Measurements from ENCODE around the gene ADISSP. TPM values are rescaled to one million over a fixed set of nuclear protein-coding genes. Genes with fewer than 3 reads are reported as not detected.

ADISSP gene
- total and polyA plus RNA-seq, 12 donors = 7.7 to 21.0 (median 11.3) TPM

DNA sequence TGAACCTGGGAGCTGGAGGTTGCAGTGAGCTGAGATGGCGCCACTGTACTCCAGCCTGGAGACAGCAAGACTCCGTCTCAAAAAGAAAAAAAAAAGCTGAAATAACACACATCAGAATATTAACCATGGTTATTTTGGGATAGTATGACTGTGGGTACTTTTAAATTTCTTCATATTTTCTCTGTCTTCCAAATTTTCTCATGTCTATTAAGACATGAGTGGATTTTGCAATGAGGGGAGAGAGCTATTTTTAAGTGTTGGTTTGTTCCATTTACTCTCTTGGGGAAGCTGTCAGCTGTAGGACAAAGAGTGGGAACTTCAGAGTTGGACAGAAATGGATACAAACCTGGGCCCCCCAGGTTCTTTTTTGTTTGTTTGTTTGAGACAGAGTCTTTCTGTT lies 10.3 kb downstream of the ADISSP start:
- peaks cover 0 to 51% (median 13%) of the 10 kb centered on the region in 9 donors for H3K4me1 ChIP-seq
- WGBS, 2 donors = 75 to 83% methylated on average over 2 of the region's 2 CpGs
- H3K9me3 ChIP-seq = no peaks in the 10 kb centered on the region
- H3K27me3 ChIP-seq = no peaks in the 10 kb centered on the region
- DNase-seq (no peak), ATAC-seq (peak in 1 of 8 donors; percentile 4)
- H3K36me3 ChIP-seq = peaks cover 0 to 36% (median 0%) of the 10 kb centered on the region in 9 donors
- no peak overlapping the region for H3K4me3 ChIP-seq
- TF ChIP-seq, protein P1, sequence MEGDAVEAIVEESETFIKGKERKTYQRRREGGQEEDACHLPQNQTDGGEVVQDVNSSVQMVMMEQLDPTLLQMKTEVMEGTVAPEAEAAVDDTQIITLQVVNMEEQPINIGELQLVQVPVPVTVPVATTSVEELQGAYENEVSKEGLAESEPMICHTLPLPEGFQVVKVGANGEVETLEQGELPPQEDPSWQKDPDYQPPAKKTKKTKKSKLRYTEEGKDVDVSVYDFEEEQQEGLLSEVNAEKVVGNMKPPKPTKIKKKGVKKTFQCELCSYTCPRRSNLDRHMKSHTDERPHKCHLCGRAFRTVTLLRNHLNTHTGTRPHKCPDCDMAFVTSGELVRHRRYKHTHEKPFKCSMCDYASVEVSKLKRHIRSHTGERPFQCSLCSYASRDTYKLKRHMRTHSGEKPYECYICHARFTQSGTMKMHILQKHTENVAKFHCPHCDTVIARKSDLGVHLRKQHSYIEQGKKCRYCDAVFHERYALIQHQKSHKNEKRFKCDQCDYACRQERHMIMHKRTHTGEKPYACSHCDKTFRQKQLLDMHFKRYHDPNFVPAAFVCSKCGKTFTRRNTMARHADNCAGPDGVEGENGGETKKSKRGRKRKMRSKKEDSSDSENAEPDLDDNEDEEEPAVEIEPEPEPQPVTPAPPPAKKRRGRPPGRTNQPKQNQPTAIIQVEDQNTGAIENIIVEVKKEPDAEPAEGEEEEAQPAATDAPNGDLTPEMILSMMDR (IDR thresholded peaks at IDR 0.05) = no peak
- intact Hi-C loops (cut with DNase I) = loop anchor here in 1 of 10 donors (10.0 kb wide), 1 partner anchor 82 kb away; no protein-coding TSS in a partner anchor
- H3K27ac ChIP-seq = peak overlapping the region in 7 of 10 donors; percentile 27 to 67 (median 60)

DNA sequence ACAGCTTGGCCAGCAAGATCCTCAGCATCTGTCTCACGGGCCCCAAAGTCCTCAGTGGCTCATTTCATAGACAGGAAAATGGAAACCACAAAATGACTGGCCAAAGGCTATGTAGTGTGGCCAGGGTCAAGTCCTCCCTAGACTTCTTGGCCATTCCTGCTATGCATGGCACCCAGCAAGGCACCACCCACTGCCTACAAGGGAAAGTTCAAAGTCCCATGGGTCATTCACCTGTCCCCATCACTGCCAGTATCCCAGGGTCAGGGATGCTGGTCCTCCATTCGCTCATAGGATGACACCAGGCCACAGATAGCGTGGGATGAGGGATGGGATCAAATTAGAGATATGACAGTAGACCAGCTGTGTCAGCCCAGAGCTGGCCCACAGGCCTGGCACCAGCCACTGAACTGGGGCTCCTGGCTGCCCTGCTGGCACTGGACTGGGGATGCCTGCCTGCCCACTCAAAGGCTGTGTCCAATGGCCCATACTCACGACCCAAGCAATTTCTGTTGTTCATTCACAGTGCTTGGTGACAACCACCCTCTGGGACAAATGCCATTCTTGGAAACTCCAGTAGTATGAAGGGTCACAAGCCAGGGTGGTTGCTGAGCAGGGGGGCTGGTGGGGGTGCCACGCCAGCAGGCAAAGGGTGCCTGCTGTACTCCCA lies 11.6 kb downstream of the ADISSP start:
- H3K27me3 ChIP-seq = peaks cover 0 to 8% (median 1%) of the 10 kb centered on the region in 7 donors
- H3K9me3 ChIP-seq = no peaks in the 10 kb centered on the region
- TF ChIP-seq, protein P1 (IDR thresholded peaks at IDR 0.05) = no peak
- intact Hi-C loops (cut with DNase I) = loop anchor here in 1 of 10 donors (10.0 kb wide), 1 partner anchor 81 kb away; no protein-coding TSS in a partner anchor
- peaks cover 0 to 48% (median 0%) of the 10 kb centered on the region in 9 donors for H3K36me3 ChIP-seq
- H3K4me3 ChIP-seq = no peak overlapping the region
- peaks cover 0 to 64% (median 21%) of the 10 kb centered on the region in 9 donors for H3K4me1 ChIP-seq
- no peak for ATAC-seq
- WGBS, 2 donors = 81 to 85% methylated on average over 4 to 5 of the region's 5 CpGs
- no peak for DNase-seq
- peak overlapping the region in 2 of 10 donors; percentile 50 to 67 for H3K27ac ChIP-seq

DNA sequence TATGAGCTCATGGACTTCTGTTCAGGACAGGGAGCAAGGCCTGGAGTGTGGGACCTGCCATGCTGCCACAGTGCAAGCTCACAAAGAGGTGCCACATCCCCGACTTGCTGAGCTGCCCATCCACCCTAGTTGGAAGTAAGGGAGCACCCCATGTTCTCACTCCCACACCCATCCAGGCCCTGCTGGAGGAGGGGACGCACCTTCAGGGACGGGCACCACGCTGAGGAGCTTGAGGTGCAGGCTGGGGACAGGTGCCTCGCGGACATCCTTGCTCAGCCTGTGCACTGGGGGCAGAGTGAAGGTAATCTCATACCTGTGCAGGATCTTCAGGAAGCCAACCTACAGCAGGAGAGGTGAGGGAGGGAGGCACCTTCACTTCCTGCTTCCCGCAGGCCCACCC lies 12.3 kb downstream of the ADISSP start:
- TF ChIP-seq, protein P1 (IDR thresholded peaks at IDR 0.05) = no peak
- Histone ChIP-seq H3K36me3 (peaks cover 0 to 55% (median 0%) of the 10 kb centered on the region in 9 donors), H3K4me3 (no peak overlapping the region), H3K9me3 (no peaks in the 10 kb centered on the region), H3K27me3 (peaks cover 0 to 13% (median 8%) of the 10 kb centered on the region in 7 donors), H3K4me1 (peaks cover 0 to 64% (median 21%) of the 10 kb centered on the region in 9 donors), H3K27ac (no peak overlapping the region)
- DNase-seq = no peak
- WGBS, 2 donors = 83 to 92% methylated on average over 7 of the region's 7 CpGs
- ATAC-seq = no peak
- intact Hi-C loops (cut with DNase I) = loop anchor here in 1 of 10 donors (10.0 kb wide), 1 partner anchor 80 kb away; no protein-coding TSS in a partner anchor

DNA sequence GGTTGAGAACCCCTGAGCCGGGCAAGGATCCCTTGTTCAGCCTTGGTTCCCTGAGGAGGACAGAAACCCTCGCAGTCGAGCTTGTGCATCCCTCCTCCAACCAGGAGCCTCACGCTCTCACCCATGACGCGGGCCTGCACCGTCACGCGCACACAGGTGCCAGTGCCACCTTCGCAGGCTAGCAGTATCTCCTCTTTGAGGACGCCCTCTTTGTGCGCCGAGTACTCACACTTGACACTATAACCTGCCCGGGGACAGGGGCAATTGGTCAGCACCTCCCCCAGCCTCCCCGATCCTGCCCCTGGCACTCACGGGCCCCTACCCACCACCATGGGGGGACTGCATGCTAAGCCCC lies 13.3 kb downstream of the ADISSP start:
- Histone ChIP-seq H3K4me1 (peaks cover 0 to 69% (median 23%) of the 10 kb centered on the region in 9 donors), H3K27ac (peak overlapping the region in 3 of 10 donors; percentile 16 to 48 (median 26)), H3K4me3 (no peak overlapping the region), H3K9me3 (no peaks in the 10 kb centered on the region), H3K27me3 (peaks cover 0 to 21% (median 9%) of the 10 kb centered on the region in 7 donors), H3K36me3 (peaks cover 0 to 59% (median 0%) of the 10 kb centered on the region in 9 donors)
- TF ChIP-seq, protein P1 (IDR thresholded peaks at IDR 0.05) = no peak
- intact Hi-C loops (cut with DNase I) = loop anchor here in 4 of 10 donors (5.0 to 10.0 kb wide), 2 partner anchors 37 to 79 kb away; no protein-coding TSS in a partner anchor
- 85 to 88% methylated on average over 16 of the region's 16 CpGs for WGBS, 2 donors
- DNase-seq (no peak), ATAC-seq (no peak)

Data from heart right ventricle (tissue), 16 donors.